Fibroblast of villous mesenchyme (primary cell): ENCODE data around the gene NHSL2. TPM values are rescaled to one million over a fixed set of nuclear protein-coding genes. Genes with fewer than 3 reads are reported as not detected.
A peak's percentile ranks its signal among the peaks of the same experiment; 100 is the strongest.

Source experiments
- DNase-seq: peaks from one replicate; pipeline ENCODE4 v3.0.0-alpha.2; 2010; ENCODE audit warnings: low read depth
- H3K4me3 ChIP-seq: 2 replicates; pipeline ENCODE4 v1.5.1; 2011; ENCODE audit warnings: low read depth, mild to moderate bottlenecking, low read length
- CTCF ChIP-seq: IDR thresholded peaks from 2 replicates; pipeline ENCODE4 v1.5.1; 2012; ENCODE audit warnings: low read depth, mild to moderate bottlenecking, low read length; ENCODE audit not compliant: insufficient read depth
- total RNA-seq: library from RNA; depleted of rRNA; stranded (reverse); fragments of >200 nt; gene quantifications from 2 replicates; pipeline ENCODE4 v1.2.3, GENCODE V29; 2012

NHSL2 gene
- total RNA-seq, 1 donor, result 9.9 TPM

- DNase-seq, result no peak
- TF ChIP-seq CTCF, result no peak
- H3K4me3 ChIP-seq, result peak overlapping the region; percentile 56
These were observed 221.8 kb downstream of the NHSL2 start for GRCh38 chrX:72132456-72132855.

- DNase-seq, result no peak
- no peak overlapping the region for H3K4me3 ChIP-seq
- TF ChIP-seq CTCF, result no peak
These were observed 223.4 kb downstream of the NHSL2 start for GRCh38 chrX:72133851-72134546.

GRCh38 chrX:72137846-72138495 is 227.3 kb downstream of the NHSL2 start:
- no peak for TF ChIP-seq CTCF
- no peak overlapping the region for H3K4me3 ChIP-seq
- no peak for DNase-seq

GRCh38 chrX:72139538-72139937 is 228.9 kb downstream of the NHSL2 start:
- no peak for DNase-seq
- no peak overlapping the region for H3K4me3 ChIP-seq
- no peak for TF ChIP-seq CTCF

- no peak overlapping the region for H3K4me3 ChIP-seq
- DNase-seq, result peak; percentile 46
- no peak for TF ChIP-seq CTCF
These were observed 230.8 kb downstream of the NHSL2 start for GRCh38 chrX:72141372-72142004.

- TF ChIP-seq CTCF, result no peak
- DNase-seq, result no peak
- no peak overlapping the region for H3K4me3 ChIP-seq
These were observed 231.6 kb downstream of the NHSL2 start for GRCh38 chrX:72142094-72142793.
